GM21360 (cell line): ENCODE measurements around the gene TCF4.

Experiments used
- ATAC-seq: cut with Tn5 transposase; IDR thresholded peaks from one replicate; pipeline ENCODE4 v1.9.1; 2021; ENCODE audit warnings: mild to moderate bottlenecking, moderate library complexity; ENCODE audit not compliant: unreplicated experiment

Gene TCF4

GRCh38 chr18:55336438-55337100 lies 251.4 kb downstream of the TCF4 start:
- no peak for ATAC-seq

- ATAC-seq = no peak
These were observed 253.1 kb downstream of the TCF4 start for GRCh38 chr18:55334875-55335274.

- no peak for ATAC-seq
These were observed 256.7 kb downstream of the TCF4 start for GRCh38 chr18:55331301-55331700.

- ATAC-seq = no peak
These were observed 259.7 kb downstream of the TCF4 start for GRCh38 chr18:55328301-55328700.

- ATAC-seq = no peak
These were observed 260.5 kb downstream of the TCF4 start for GRCh38 chr18:55327454-55327853.

GRCh38 chr18:55326134-55326533 lies 261.9 kb downstream of the TCF4 start:
- ATAC-seq = no peak

- no peak for ATAC-seq
These were observed 263.8 kb downstream of the TCF4 start for GRCh38 chr18:55324166-55324565.

GRCh38 chr18:55323051-55323994 lies 264.7 kb downstream of the TCF4 start:
- no peak for ATAC-seq

GRCh38 chr18:55322178-55322735 lies 265.7 kb downstream of the TCF4 start:
- ATAC-seq = peak; percentile 53

- ATAC-seq = peak; percentile 54
These were observed 266.5 kb downstream of the TCF4 start for GRCh38 chr18:55321265-55322177.

GRCh38 chr18:55320424-55321264 lies 267.3 kb downstream of the TCF4 start:
- ATAC-seq = no peak

GRCh38 chr18:55319459-55320193 lies 268.4 kb downstream of the TCF4 start:
- ATAC-seq = no peak

GRCh38 chr18:55318951-55319441 lies 269.0 kb downstream of the TCF4 start:
- ATAC-seq = no peak

GRCh38 chr18:55317864-55318263 lies 270.1 kb downstream of the TCF4 start:
- no peak for ATAC-seq

GRCh38 chr18:55317324-55317723 lies 270.7 kb downstream of the TCF4 start:
- no peak for ATAC-seq

GRCh38 chr18:55316486-55317184 lies 271.4 kb downstream of the TCF4 start:
- no peak for ATAC-seq

- no peak for ATAC-seq
These were observed 273.3 kb downstream of the TCF4 start for GRCh38 chr18:55314615-55315237.

- no peak for ATAC-seq
These were observed 274.0 kb downstream of the TCF4 start for GRCh38 chr18:55314031-55314430.
